HEK293 (cell line): ENCODE results near the gene ZNF578.

Source experiments
- CTCF ChIP-seq: fragments of 450-650 bp; formaldehyde crosslinking; IDR thresholded peaks from 2 replicates; pipeline ENCODE4 v1.5.1; 2016; ENCODE audit warnings: missing biosample characterization, missing genetic modification characterization
- ELK4 ChIP-seq: IDR thresholded peaks from 2 replicates; pipeline ENCODE4 v1.6.1; 2011; ENCODE audit warnings: mild to moderate bottlenecking, low read depth, low read length, borderline replicate concordance
- GFI1B ChIP-seq: fragments of 450-650 bp; formaldehyde crosslinking; IDR thresholded peaks from 2 replicates; pipeline ENCODE4 v1.5.1; 2016; ENCODE audit warnings: missing biosample characterization, missing genetic modification characterization
- OVOL3 ChIP-seq: fragments of 450-650 bp; formaldehyde crosslinking; IDR thresholded peaks from 2 replicates; pipeline ENCODE4 v1.5.1; 2016; ENCODE audit warnings: missing biosample characterization, missing genetic modification characterization
- ZNF792 ChIP-seq: fragments of 450-650 bp; formaldehyde crosslinking; IDR thresholded peaks from 2 replicates; pipeline ENCODE4 v1.5.1; 2016; ENCODE audit warnings: missing biosample characterization, missing genetic modification characterization

- TF ChIP-seq OVOL3 (no peak), GFI1B (tag by site-specific recombination) (no peak), CTCF (no peak), ZNF792 (no peak), ELK4 (no peak)
Measured at GRCh38 chr19:52532480-52532879, 79.1 kb downstream of the ZNF578 start.
